GM19351 (cell line): ENCODE results near the gene TTC7B.

Experiments
- ATAC-seq: cut with Tn5 transposase; IDR thresholded peaks from one replicate; pipeline ENCODE4 v1.9.1; 2021; ENCODE audit warnings: mild to moderate bottlenecking, moderate library complexity; ENCODE audit not compliant: unreplicated experiment

Gene TTC7B

GRCh38 chr14:90500665-90501370 lies 315.4 kb downstream of the TTC7B start:
- ATAC-seq, result no peak

- ATAC-seq, result no peak
Observed at GRCh38 chr14:90499908-90500664, 316.1 kb downstream of the TTC7B start.

DNA sequence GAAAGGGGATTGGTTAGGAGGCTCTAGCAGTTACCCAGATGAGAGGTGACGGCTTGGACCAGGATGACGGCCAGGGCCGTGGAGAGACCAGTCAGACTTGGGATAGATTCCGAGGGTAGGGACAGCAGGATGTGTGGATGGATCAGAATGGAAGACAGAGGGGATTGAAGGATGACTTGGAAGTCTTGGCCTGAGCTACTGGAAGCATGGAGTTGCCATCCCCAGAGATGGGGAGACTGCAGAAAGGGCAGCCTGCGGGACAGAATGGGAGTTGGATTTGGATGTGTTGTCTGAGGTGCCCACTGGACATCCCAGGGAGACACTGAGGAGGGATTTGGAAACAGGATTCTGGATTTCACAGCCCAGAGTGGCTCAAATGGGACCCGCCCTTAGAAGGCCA lies 317.1 kb downstream of the TTC7B start:
- ATAC-seq, result no peak

GRCh38 chr14:90498198-90498597 lies 318.0 kb downstream of the TTC7B start:
- no peak for ATAC-seq

GRCh38 chr14:90496379-90496778 lies 319.9 kb downstream of the TTC7B start:
- ATAC-seq, result no peak

GRCh38 chr14:90495357-90496276 lies 320.6 kb downstream of the TTC7B start:
- no peak for ATAC-seq

DNA sequence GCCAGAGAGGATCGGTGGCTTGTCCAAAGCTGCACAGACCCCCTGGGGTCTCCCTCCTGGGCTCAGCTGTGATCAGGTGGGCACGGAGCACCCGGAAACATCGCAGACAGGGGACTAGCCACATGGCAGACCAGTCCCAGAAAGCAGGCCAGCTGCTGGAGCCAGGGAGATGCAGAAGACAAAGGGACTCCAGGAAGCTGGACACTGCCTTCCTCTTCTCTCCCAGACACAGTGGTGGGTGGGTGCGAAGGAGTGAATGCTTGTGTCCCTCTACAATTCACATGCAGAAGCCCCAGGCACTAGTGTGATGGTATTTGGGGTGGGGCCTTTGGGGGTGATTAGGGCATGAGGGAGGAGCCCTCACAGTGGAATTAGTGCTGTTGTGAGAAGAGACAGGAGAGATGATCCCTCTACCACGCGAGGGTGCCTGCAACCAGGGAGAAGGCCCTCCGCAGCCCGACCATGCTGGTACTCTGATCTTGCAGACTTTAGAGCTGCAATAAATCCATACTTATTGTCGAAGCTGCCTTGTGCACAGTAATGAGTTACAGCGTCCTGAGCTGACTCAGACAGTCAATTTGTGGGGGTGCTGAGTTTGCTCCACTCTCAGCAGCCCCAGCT lies 324.2 kb downstream of the TTC7B start:
- ATAC-seq, result no peak

DNA sequence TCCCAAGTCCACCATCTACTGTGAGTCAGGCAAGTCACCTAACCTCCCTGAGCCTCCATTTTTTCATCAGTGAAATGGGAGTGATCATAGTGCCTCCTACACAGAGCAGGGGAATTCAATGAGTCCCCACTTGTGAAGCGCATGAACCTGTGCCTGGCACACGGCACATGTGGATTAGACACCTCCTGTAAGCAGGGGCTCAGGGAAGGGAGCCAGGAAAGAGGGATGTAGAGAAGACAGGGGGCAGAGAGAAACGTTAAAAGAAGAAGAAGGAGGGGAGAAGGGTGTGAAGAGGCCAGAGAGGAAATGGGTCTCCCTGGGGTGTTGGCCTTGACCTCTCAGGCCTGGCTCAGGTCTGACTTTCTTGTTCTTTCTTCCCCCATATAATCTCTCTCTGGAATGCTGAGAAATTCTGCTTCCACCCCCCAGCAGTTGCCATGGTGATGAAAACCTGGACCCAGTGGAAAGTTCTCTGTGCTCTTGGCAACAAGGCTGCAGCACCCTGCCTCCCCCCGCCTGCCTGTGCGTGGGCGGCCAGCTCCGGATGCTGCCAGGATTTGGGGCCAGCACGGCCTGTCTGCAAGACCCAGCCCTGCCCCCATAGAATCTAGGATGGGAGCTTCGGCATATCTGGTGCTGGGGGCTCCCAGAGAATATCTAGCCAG lies 324.9 kb downstream of the TTC7B start:
- no peak for ATAC-seq

DNA sequence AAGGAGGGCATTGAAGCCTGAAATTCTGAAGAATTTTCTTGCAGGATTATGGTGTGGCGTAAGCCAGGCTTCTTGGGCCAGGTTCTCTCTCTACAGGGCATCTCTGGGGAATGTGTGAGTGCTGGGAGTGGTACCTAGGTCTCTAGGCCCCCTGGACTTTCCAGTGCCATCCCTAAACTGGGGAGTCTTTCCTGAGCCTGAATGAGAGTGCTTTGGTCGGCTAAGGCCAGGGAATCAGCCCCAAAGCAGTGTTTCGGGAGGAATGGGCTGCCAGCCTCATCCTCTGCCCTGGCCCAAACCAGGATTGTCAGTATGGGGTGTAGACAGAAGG lies 325.5 kb downstream of the TTC7B start:
- no peak for ATAC-seq

GRCh38 chr14:90489916-90490719 lies 326.1 kb downstream of the TTC7B start:
- no peak for ATAC-seq

GRCh38 chr14:90489306-90489705 lies 326.9 kb downstream of the TTC7B start:
- no peak for ATAC-seq

- ATAC-seq, result no peak
Observed at GRCh38 chr14:90488256-90488655, 328.0 kb downstream of the TTC7B start.

GRCh38 chr14:90487462-90487861 lies 328.8 kb downstream of the TTC7B start:
- no peak for ATAC-seq

GRCh38 chr14:90487031-90487430 lies 329.2 kb downstream of the TTC7B start:
- no peak for ATAC-seq

DNA sequence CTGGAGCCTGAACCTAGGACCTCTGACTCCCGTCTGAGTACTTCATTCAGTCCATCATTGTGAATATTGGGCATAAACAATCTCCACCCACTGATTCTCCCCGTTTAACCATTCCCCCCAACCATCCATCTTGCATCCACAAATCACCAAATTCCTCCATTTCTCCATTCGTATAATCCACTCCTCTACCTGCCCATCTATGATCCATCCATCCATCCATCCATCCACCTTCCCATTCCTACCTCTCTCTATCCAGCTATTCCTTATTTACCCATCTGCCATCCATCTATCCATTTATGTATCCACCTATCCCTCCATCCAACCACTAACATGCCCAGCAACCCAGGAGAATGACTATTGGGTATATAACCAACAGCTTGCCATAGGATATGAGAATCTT lies 331.9 kb downstream of the TTC7B start:
- ATAC-seq, result no peak

GRCh38 chr14:90483571-90483974 lies 332.7 kb downstream of the TTC7B start:
- no peak for ATAC-seq

DNA sequence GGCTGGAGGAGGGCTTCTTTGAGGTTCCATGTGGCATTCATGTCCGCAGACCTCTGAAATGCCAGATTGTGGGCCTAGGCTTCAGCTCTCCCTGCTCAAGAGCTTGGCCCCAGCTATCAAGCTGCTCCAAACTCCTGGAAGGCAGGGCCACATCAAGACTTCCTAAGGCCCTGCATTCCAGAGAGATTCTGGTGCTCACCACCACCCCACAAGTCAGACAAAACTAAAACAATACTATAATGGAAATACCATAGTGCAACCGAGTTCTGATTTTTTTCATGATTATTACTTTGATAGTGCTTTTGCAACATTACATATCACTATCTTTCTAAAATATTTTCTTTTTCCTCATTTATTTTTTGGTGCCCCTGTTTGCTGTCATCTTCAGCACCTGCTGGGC lies 333.1 kb downstream of the TTC7B start:
- ATAC-seq, result no peak

- no peak for ATAC-seq
Observed at GRCh38 chr14:90475298-90475697, 340.9 kb downstream of the TTC7B start.
